HFF-Myc (cell line): ENCODE measurements around the gene C6orf62.

Source experiments
- DNase-seq: peaks from one replicate; pipeline ENCODE4 v3.0.0-alpha.2; 2011; ENCODE audit warnings: low read depth; ENCODE audit errors: extremely low read depth
- H3K4me3 ChIP-seq: replicated peaks from 2 replicates; pipeline ENCODE4 v1.5.1; 2011; ENCODE audit warnings: low read depth, mild to moderate bottlenecking, control low read depth, low read length
- TF ChIP-seq, protein P1 (sequence below): IDR thresholded peaks from 2 replicates; pipeline ENCODE4 v1.5.1; 2012; ENCODE audit warnings: mild to moderate bottlenecking, low read depth, low read length, control low read depth; ENCODE audit errors: missing control alignments

The C6orf62 gene

DNA sequence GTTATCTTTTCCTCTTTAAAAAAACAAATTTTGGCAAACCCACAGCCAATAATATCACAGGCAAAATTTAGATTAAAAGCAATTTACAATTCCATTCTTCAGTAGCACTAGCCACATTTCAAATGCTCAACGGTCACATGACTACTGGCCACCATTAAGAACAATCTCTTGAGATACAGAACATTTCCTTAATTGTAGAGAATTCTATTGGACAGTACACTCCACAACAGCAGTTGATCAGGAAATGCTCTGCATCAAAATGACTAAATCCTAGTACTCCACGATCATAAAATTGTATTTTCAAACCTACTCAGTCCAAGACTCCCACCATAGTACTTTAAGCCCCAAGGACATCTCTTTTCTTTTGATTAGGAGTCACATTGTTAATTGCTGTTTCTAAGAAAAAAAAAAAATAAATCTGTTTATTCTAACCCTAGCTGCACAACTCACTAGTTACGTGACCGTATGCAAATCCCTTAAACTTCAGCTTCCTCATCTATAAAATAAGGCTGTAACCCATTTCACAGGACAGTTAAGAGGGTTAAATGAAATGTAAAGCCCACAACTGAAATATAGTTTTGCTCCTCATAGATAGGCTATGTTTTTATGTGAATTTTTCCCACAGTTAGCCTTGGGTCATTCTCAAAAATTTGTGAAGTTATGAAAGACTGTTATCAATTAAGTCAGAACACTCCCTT lies 9.8 kb downstream of the C6orf62 start:
- TF ChIP-seq, protein P1, sequence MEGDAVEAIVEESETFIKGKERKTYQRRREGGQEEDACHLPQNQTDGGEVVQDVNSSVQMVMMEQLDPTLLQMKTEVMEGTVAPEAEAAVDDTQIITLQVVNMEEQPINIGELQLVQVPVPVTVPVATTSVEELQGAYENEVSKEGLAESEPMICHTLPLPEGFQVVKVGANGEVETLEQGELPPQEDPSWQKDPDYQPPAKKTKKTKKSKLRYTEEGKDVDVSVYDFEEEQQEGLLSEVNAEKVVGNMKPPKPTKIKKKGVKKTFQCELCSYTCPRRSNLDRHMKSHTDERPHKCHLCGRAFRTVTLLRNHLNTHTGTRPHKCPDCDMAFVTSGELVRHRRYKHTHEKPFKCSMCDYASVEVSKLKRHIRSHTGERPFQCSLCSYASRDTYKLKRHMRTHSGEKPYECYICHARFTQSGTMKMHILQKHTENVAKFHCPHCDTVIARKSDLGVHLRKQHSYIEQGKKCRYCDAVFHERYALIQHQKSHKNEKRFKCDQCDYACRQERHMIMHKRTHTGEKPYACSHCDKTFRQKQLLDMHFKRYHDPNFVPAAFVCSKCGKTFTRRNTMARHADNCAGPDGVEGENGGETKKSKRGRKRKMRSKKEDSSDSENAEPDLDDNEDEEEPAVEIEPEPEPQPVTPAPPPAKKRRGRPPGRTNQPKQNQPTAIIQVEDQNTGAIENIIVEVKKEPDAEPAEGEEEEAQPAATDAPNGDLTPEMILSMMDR, result no peak

DNA sequence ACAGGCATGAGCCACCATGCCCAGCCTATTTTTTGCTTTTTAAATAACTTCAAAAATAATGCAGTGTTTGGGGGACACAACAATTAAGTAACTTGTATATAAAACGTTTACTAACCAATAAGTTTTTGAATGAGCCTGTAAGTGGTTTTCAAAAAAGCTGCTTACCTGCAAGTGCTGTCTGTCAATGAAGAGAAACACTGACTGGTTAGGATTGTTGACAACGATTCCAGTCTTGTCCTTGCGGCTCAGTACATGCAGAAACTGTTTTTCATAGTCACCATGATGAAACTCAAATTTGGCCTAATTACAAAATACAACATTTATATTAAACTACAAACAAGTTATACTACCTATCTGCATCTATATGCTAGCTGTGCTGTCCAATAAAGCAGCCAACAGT lies 10.3 kb downstream of the C6orf62 start:
- no peak overlapping the region for H3K4me3 ChIP-seq
- TF ChIP-seq, protein P1, result no peak
- no peak for DNase-seq

More for the DNA sequence above, 9.8 kb downstream of the C6orf62 start:
- DNase-seq, result no peak
- H3K4me3 ChIP-seq, result no peak overlapping the region

DNA sequence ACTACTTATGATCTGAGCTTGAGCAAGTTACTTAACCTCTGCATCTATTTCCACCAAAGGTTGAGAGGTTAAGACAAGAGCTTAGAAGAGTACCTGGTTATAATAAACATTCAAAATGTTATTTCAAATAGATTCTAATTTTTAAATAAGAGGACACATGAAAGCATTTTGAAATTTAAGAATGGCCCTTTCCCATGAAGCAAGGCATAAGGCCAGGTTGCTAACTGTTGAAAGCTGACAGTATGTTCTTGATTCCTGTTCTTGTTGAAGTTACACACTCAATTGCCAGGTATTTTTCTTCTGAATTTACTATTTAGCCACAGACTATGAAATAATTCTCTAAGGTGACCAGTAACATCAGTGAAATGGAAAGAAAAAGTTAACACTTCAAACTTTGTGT lies 14.5 kb downstream of the C6orf62 start:
- H3K4me3 ChIP-seq, result no peak overlapping the region
- DNase-seq, result no peak
- TF ChIP-seq, protein P1, result no peak

DNA sequence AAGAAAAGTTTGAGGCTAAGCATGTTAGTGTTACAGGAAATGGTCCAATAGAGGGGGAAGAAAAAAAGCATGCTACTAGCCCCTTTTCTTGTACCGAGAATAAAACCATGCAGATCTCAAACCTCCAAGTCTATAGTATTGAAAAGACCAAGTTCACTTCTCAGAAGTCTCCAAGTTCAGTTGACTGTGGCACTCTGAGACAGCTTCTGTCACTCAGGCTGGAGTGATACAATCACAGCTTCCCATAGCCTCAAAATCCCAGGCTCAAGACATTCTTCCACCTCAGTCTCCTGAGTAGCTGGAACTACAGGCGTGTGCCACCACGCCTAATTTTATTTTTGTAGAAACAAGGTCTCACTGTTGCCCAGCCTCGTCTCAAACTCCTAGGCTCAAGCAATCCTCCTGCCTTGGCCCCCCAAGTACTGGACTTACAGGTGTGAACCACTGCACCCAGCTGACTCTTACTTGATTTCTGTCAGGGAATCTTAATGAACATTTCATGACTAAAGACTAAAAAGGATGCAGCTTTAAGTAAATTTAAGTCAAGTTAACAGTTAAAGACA lies 16.2 kb downstream of the C6orf62 start:
- no peak overlapping the region for H3K4me3 ChIP-seq
- TF ChIP-seq, protein P1, result no peak
- DNase-seq, result no peak

DNA sequence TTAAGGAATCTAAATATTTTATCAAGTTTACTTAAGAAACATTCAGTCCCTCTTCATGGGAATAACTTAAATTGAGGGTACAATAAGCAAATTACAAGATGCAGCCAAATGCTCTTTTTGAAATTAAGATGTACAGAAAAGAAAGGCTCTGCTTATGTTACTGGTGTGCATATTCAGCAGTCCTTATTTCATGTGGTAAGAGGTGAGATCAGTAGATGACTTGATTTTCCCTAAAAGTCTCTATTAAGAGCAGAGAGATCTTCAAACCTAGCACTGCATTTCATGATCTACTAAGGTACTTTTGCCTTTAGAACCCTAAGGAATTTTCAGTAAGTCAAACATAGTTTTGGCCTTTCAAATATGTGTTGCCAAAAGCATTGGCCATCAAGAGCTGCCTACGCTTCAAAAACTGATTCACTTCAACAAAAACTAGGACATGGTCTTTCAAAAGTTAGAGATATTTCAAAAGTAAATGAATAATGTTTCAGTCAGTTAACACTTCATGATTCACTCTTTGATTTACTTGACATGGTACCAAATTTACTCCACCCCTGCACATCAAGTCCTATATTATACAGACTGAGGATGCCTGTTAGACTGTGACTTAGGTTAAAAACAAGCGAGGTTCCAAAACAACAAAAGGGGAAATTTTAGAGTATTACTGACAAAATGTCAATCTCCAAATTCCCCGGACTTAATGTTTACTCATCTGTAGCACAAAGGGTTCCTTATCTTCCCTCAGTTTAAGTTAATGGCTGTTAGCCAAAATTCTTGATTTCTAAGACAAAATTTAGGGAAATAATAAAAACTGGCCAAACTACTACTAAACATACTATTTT lies 19.2 kb downstream of the C6orf62 start:
- no peak for DNase-seq
- TF ChIP-seq, protein P1, result no peak
- no peak overlapping the region for H3K4me3 ChIP-seq

DNA sequence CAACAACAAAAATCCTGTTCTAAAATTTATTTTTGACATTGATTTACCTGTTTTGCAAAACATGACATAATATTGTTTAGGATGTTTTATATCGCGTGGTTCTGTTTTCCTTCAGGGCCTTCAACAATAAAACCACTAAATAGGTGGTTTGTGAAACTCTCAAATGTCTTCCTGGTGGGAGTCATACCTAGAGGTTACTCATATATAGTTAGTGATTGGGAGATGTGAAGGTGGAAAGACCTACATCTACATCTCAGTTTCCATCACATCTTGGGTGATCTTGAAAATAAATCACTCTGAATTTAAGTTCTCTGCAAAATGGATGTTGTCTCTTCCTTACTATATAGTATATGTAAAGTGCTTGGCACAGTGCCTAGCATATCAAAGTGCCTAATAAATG lies 22.9 kb downstream of the C6orf62 start:
- no peak for DNase-seq
- H3K4me3 ChIP-seq, result no peak overlapping the region
- TF ChIP-seq, protein P1, result no peak
